ENCODE results near the gene RPRD2. TPM values are rescaled to one million over a fixed set of nuclear protein-coding genes. Genes with fewer than 3 reads are reported as not detected.
A peak's percentile ranks its signal among the peaks of the same experiment; 100 is the strongest.

The RPRD2 gene
- total RNA-seq, 1 experiment from 2014 or later: 36.2 TPM

- 0 out of 2 replicates have a peak, but pooled peaks cover 8% of the 10 kb centered on the region for H4K20me1 ChIP-seq (ENCODE audit: insufficient read depth)
- no peak overlapping the region for H2AFZ ChIP-seq
- intact Hi-C loops (cut with micrococcal nuclease; ENCODE audit: unreplicated experiment): no loop called here
- no peaks in the 10 kb centered on the region for H3K27me3 ChIP-seq (ENCODE audit: insufficient read depth, low read depth)
- no peak overlapping the region for H3K27ac ChIP-seq
- POLR2A ChIA-PET (ENCODE audit: unreplicated experiment): interaction anchor here (0.6 kb wide), 1 partner anchor 80 kb away, joined by 3 read pairs; the partner anchor contains the start of gene RPRD2
- DNase-seq: no peak
- TF ChIP-seq CTCF (conservative IDR thresholded peaks at IDR 0.05): no peak
- TF ChIP-seq EZH2 (IDR thresholded peaks at IDR 0.05; ENCODE audit: low read depth): no peak
- peaks cover 12% of the 10 kb centered on the region; the same call in 1 of the 2 replicates for H3K36me3 ChIP-seq (ENCODE audit: low read depth)
- no peaks in the 10 kb centered on the region for H3K4me1 ChIP-seq (replicated peaks; ENCODE audit: insufficient read depth)
- no peak overlapping the region for H3K4me3 ChIP-seq
- BruUV-seq (replicated peaks): no TSS peak
- H3K79me2 ChIP-seq (ENCODE audit: low read depth): no peaks in the 10 kb centered on the region
- H3K9me3 ChIP-seq (ENCODE audit: insufficient read depth, low read depth): no peaks in the 10 kb centered on the region
- H3K4me2 ChIP-seq: no peak overlapping the region
- H3K9me2 ChIP-seq (ENCODE audit: insufficient read depth): no peaks in the 10 kb centered on the region
- H3F3A ChIP-seq (ENCODE audit: insufficient read depth, low read depth): peaks cover 16% of the 10 kb centered on the region
- CTCF ChIA-PET: no interaction called here
Measured at GRCh38 chr1:150444232-150444631, 80.3 kb downstream of the RPRD2 start.

GRCh38 chr1:150456146-150456647 is 92.2 kb downstream of the RPRD2 start:
- no peak overlapping the region for H3K4me3 ChIP-seq
- no peaks in the 10 kb centered on the region for H3K79me2 ChIP-seq (ENCODE audit: low read depth)
- H3K27me3 ChIP-seq (ENCODE audit: insufficient read depth, low read depth): no peaks in the 10 kb centered on the region
- H2AFZ ChIP-seq: no peak overlapping the region
- CTCF ChIA-PET: no interaction called here
- 0 out of 2 replicates have a peak, but pooled peaks cover 4% of the 10 kb centered on the region for H3K36me3 ChIP-seq (ENCODE audit: low read depth)
- no peaks in the 10 kb centered on the region for H3K4me1 ChIP-seq (replicated peaks; ENCODE audit: insufficient read depth)
- POLR2A ChIA-PET (ENCODE audit: unreplicated experiment): no interaction called here
- BruUV-seq (replicated peaks): no TSS peak
- DNase-seq: no peak
- H3K4me2 ChIP-seq: no peak overlapping the region
- intact Hi-C loops (cut with micrococcal nuclease; ENCODE audit: unreplicated experiment): no loop called here
- no peaks in the 10 kb centered on the region for H3K9me2 ChIP-seq (ENCODE audit: insufficient read depth)
- peaks cover 4% of the 10 kb centered on the region; the same call in 1 of the 2 replicates for H4K20me1 ChIP-seq (ENCODE audit: insufficient read depth)
- TF ChIP-seq EZH2 (IDR thresholded peaks at IDR 0.05; ENCODE audit: low read depth) (no peak), CTCF (conservative IDR thresholded peaks at IDR 0.05) (no peak)
- H3K27ac ChIP-seq: no peak overlapping the region
- no peaks in the 10 kb centered on the region for H3K9me3 ChIP-seq (ENCODE audit: insufficient read depth, low read depth)
- H3F3A ChIP-seq (ENCODE audit: insufficient read depth, low read depth): peaks cover 9% of the 10 kb centered on the region; the same call in 1 of the 2 replicates

- BruUV-seq (replicated peaks): no TSS peak
- H2AFZ ChIP-seq: no peak overlapping the region
- no peaks in the 10 kb centered on the region for H3K79me2 ChIP-seq (ENCODE audit: low read depth)
- DNase-seq: peak; percentile 35 to 49
- CTCF ChIA-PET: no interaction called here
- intact Hi-C loops (cut with micrococcal nuclease; ENCODE audit: unreplicated experiment): loop anchor here (1.0 to 5.0 kb wide), 4 partner anchors 68 to 543 kb away; partner anchors contain the start of genes MINDY1 and PRUNE1
- peaks cover 11% of the 10 kb centered on the region; the same call in 1 of the 2 replicates for H3K36me3 ChIP-seq (ENCODE audit: low read depth)
- H3K4me1 ChIP-seq (replicated peaks; ENCODE audit: insufficient read depth): no peaks in the 10 kb centered on the region
- no peak for TF ChIP-seq EZH2 (IDR thresholded peaks at IDR 0.05; ENCODE audit: low read depth)
- peak; percentile 83 for TF ChIP-seq CTCF (conservative IDR thresholded peaks at IDR 0.05)
- H3K27ac ChIP-seq: no peak overlapping the region
- no peaks in the 10 kb centered on the region for H3K27me3 ChIP-seq (ENCODE audit: insufficient read depth, low read depth)
- no peaks in the 10 kb centered on the region; the same call in 1 of the 2 replicates for H4K20me1 ChIP-seq (ENCODE audit: insufficient read depth)
- H3F3A ChIP-seq (ENCODE audit: insufficient read depth, low read depth): peaks cover 9% of the 10 kb centered on the region
- H3K9me3 ChIP-seq (ENCODE audit: insufficient read depth, low read depth): no peaks in the 10 kb centered on the region
- H3K4me2 ChIP-seq: no peak overlapping the region
- H3K4me3 ChIP-seq: no peak overlapping the region
- H3K9me2 ChIP-seq (ENCODE audit: insufficient read depth): no peaks in the 10 kb centered on the region
- POLR2A ChIA-PET (ENCODE audit: unreplicated experiment): no interaction called here
Measured at GRCh38 chr1:150464422-150464826, 100.5 kb downstream of the RPRD2 start.
